ENCODE measurements around the gene HPX. TPM values are rescaled to one million over a fixed set of nuclear protein-coding genes. Genes with fewer than 3 reads are reported as not detected.

The HPX gene
- total and polyA plus RNA-seq, 9 donors: 0.46 to 4.1 (median 2.4) TPM

- WGBS, 3 donors: 24 to 30% (median 27%) methylated on average over 5 of the region's 5 CpGs
- Histone ChIP-seq H3K4me3 (no peak overlapping the region), H3K27me3 (no peaks in the 10 kb centered on the region), H3K27ac (no peak overlapping the region), H3K36me3 (no peaks in the 10 kb centered on the region), H3K9me3 (no peaks in the 10 kb centered on the region), H3K4me1 (ENCODE audit: insufficient read depth) (no peaks in the 10 kb centered on the region)
- peak; percentile 35 to 71 (median 62) for DNase-seq
- no peak for TF ChIP-seq POLR2A (IDR thresholded peaks at IDR 0.05)
- TF ChIP-seq, protein P1, sequence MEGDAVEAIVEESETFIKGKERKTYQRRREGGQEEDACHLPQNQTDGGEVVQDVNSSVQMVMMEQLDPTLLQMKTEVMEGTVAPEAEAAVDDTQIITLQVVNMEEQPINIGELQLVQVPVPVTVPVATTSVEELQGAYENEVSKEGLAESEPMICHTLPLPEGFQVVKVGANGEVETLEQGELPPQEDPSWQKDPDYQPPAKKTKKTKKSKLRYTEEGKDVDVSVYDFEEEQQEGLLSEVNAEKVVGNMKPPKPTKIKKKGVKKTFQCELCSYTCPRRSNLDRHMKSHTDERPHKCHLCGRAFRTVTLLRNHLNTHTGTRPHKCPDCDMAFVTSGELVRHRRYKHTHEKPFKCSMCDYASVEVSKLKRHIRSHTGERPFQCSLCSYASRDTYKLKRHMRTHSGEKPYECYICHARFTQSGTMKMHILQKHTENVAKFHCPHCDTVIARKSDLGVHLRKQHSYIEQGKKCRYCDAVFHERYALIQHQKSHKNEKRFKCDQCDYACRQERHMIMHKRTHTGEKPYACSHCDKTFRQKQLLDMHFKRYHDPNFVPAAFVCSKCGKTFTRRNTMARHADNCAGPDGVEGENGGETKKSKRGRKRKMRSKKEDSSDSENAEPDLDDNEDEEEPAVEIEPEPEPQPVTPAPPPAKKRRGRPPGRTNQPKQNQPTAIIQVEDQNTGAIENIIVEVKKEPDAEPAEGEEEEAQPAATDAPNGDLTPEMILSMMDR (IDR thresholded peaks at IDR 0.05): peak; percentile 53 to 69 (median 53)
- intact Hi-C loops (cut with DNase I): loop anchor here (2.0 to 10.0 kb wide), 4 partner anchors 63 to 419 kb away; no protein-coding TSS in a partner anchor
Measured at GRCh38 chr11:6443269-6444003, 2.6 kb upstream of the HPX start.

GRCh38 chr11:6442441-6442840 lies 1.7 kb upstream of the HPX start:
- Histone ChIP-seq H3K4me1 (ENCODE audit: insufficient read depth) (no peaks in the 10 kb centered on the region), H3K27me3 (no peaks in the 10 kb centered on the region), H3K4me3 (no peak overlapping the region), H3K27ac (no peak overlapping the region), H3K9me3 (no peaks in the 10 kb centered on the region), H3K36me3 (no peaks in the 10 kb centered on the region)
- 87 to 89% (median 87%) methylated on average over 4 of the region's 4 CpGs for WGBS, 3 donors
- no peak for DNase-seq
- TF ChIP-seq POLR2A (IDR thresholded peaks at IDR 0.05): no peak
- TF ChIP-seq, protein P1 (IDR thresholded peaks at IDR 0.05): no peak
- no peak for TF ChIP-seq EP300 (IDR thresholded peaks at IDR 0.05)
- intact Hi-C loops (cut with DNase I): loop anchor here (2.0 to 10.0 kb wide), 4 partner anchors 62 to 418 kb away; no protein-coding TSS in a partner anchor

DNA sequence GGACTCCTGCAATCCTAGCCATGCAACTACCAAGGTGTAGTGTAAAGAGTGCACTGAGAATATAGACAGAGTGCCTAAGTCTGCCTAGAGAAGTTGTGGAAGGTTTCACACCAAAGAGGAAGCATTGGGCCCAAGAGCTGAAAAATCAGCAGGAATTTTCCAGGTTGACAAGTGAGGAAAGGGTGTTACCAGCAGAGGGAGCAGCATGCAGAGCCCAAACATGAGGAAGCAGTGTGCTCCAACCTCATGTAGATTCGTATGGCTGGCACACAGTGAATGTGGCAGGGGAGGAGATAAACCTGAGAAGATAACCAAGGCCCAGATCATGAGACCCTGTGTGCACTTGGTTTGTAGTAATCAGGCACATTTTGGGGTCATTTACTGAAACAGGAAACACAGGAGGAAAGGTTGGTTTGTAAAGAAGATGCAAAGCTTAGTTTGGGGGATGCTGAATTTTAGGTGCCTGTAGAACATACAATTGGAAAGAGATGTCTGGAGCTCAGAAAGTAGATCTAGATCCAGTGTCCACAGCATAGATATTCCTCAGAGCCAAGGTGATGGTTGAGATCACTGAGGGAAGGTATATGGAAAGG lies 1.7 kb downstream of the HPX start:
- TF ChIP-seq EP300 (IDR thresholded peaks at IDR 0.05) (no peak), POLR2A (IDR thresholded peaks at IDR 0.05) (no peak)
- TF ChIP-seq, protein P1 (IDR thresholded peaks at IDR 0.05): no peak
- no peak overlapping the region for H3K4me3 ChIP-seq
- 16 to 23% (median 16%) methylated on average over 1 of the region's 1 CpG for whole genome bisulfite sequencing, 3 donors
- DNase-seq: no peak
- no peaks in the 10 kb centered on the region for H3K27me3 ChIP-seq
- H3K9me3 ChIP-seq: no peaks in the 10 kb centered on the region
- intact Hi-C loops (cut with DNase I): no loop called here
- H3K36me3 ChIP-seq: no peaks in the 10 kb centered on the region
- no peak overlapping the region for H3K27ac ChIP-seq
- H3K4me1 ChIP-seq (ENCODE audit: insufficient read depth): no peaks in the 10 kb centered on the region

DNA sequence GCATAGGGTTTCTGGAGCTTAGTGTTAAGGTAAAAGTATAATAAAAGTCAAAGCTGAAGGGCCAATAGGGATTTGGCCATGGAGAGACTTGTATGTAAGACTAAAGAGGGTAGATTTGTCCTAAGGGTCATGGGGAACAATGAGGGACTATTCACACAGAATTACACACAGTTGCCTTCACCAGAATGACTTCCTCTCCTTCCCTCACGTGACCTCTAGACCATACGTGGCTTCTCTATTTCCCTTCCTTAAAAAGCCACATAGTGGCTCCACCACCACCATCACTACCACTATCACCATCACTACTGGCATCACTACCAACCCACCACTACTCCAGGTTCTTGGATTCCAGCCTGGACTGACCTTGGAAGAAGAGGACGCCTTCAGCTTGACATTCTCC lies 2.8 kb downstream of the HPX start:
- intact Hi-C loops (cut with DNase I): no loop called here

More for the DNA sequence above, 2.8 kb downstream of the HPX start:
- H3K4me3 ChIP-seq: no peak overlapping the region
- no peaks in the 10 kb centered on the region for H3K9me3 ChIP-seq
- 45 to 61% (median 47%) methylated on average over 3 of the region's 3 CpGs for WGBS, 3 donors
- TF ChIP-seq POLR2A (IDR thresholded peaks at IDR 0.05): no peak
- no peak for TF ChIP-seq EP300 (IDR thresholded peaks at IDR 0.05)
- TF ChIP-seq, protein P1 (IDR thresholded peaks at IDR 0.05): no peak
- no peaks in the 10 kb centered on the region for H3K36me3 ChIP-seq
- H3K27ac ChIP-seq: no peak overlapping the region
- no peaks in the 10 kb centered on the region for H3K4me1 ChIP-seq (ENCODE audit: insufficient read depth)
- no peak for DNase-seq
- no peaks in the 10 kb centered on the region for H3K27me3 ChIP-seq
